ENCODE results near the gene ERC2.

ERC2 gene

DNA sequence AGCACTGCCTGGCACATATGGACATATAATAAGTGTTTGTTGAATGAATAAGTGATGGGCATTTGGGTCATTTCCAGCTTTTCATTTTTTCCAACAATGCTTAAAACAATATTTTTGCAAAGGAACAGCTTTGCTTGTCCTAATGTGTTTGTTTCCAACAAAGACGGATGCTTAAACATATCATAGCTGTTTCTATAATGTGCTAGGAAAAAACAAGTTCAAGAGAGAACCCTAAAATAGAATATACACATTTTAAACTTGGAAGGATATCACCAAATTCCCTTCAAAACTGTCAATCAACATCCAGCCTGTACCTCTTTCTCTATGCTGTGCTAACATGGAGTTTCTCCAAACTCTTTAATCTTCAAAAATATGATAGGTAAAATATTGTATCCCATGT, 756.6 kb downstream of the ERC2 start:
- no peak for DNase-seq (ENCODE audit: low spot score)

DNA sequence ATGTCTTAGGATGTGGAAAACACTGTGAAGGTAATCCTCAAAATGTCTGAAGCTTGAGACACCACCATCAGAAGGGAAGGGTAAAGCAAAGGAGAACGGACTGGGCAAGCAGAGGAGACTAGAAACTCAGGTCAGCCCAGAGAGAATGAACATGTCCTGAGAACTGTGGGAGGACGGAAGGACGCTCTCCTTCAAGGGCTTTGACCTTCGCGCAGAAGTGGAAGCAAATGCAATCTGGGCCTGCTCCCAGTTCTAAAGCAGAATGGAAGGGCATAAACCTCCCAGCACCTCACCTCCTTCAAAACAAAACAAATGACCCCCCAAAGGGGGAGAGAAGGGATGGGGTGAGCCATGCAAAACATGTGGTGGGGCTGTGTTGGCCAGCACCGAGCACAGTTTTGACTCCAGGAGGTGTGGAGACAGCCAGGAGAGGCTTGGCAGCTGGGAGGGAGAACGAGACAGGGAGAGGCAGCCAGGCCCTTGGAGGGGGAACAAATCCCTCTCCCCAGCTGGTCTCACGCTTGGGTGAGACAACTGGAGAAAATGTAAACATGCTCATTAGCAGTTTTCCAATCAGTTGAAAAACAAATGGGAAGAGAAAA, 758.8 kb downstream of the ERC2 start:
- DNase-seq (ENCODE audit: low spot score), result no peak

DNA sequence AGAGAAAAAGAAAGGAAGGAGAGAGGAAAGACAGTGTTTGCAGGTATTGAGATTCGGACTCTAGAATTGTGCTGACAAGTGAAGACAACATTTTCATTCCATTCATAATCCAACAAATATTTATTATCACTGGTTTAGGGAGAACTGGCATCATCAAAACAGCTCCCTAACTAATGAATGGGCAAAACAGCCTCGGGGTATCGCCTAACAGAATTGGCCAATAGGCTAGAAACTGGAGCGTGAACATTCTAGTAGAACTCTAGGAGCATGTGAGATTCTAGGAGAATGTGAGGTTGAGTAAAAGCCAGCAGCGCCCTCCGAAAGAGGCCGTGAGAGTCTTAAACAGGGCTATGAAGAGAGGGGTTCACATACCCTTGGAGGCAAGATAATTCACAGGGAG, 759.3 kb downstream of the ERC2 start:
- no peak for DNase-seq (ENCODE audit: low spot score)

DNA sequence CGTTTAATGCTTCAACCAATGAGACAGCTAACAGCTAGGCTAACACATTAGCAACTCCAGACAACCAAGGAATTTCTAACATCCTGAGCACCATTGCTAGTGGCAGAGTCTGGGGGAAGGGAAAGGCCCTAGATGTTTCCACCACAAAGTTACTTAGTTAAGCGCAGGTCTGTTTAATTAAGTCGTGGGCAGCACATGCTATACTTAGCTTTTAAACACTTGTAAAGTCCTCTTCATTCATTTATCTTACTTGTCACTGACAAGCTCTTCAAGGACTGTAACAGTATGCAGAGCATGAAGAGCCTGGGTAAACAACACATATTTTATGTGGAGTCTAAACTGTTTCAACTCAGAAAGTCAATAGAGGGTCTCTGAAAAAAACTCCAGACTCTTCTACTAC, 760.0 kb downstream of the ERC2 start:
- DNase-seq (ENCODE audit: low spot score), result no peak

DNA sequence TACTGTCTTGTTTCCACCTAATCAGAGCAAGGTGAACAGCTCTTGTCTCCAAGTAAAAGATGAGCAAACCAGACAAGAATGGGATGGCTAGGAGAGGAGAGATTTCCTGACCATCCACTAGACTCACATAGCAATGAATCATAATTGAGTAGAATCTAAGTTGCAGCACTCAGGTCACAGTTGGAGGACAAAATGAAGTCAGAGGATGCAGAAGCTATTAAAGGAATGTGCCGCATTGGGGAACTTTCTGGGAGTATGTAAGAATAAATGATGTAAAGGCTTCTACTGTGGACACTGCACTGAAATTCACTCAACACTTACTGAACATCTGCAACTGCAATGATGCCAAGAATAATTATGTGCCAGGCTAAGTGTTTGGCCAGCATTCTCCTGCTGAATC, 763.7 kb downstream of the ERC2 start:
- no peak for DNase-seq (ENCODE audit: low spot score)

DNA sequence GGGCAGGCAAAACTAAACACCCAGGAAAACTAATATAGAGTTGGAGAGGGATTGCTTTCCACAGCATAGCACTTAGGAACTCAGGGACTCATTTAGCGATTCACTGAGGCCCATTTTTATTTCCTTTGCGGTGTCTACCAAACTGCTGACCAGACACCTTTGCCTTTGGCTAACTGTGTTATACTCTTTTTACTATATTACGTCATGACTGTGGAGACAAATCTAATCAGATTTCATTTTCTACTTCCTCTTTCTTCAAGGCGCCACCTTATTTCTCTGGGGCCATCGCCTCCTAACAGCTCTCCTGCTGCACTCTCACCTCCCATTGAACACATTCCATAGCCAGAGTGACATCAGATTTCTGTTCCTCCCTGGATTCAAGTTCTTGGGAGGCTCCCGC, 765.4 kb downstream of the ERC2 start:
- DNase-seq (ENCODE audit: low spot score), result no peak

DNA sequence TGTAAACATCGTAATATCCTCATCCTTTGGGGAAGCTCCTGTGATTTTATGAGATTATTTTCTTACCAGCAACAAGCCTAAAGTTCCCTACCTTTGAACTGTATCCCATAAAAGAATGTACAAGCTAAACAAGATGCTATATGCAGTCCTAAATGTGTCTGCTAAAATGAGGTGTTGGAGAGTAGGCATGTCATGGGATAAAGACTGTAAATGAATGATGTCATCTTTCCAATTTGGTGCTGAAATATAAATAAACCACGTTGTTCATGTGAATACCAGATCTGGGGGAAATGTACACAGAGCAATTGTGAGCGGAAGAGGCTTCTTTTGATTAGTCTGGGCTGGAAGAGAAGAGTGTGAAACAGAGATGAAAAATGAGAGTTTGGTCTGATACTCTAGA, 766.3 kb downstream of the ERC2 start:
- DNase-seq (ENCODE audit: low spot score), result no peak

DNA sequence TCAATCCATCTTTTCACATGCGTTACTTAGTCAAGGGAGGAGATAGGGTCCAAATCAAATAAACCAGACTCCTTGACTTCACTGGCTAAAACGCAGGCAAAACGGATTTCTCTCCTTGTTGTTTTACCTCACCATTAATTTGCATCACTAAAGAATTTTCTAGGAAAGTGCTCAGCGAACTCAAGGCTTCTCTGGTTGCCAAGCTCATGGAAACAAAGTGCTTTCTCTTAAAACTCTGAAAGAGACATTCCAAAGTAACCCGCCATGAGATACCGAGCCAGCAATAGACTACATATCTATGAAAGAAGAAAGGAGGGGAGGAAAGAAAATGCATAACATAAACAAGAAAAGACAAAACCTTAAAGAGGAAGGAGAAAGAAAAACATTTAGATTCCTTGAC, 769.4 kb downstream of the ERC2 start:
- DNase-seq (ENCODE audit: low spot score), result no peak

DNA sequence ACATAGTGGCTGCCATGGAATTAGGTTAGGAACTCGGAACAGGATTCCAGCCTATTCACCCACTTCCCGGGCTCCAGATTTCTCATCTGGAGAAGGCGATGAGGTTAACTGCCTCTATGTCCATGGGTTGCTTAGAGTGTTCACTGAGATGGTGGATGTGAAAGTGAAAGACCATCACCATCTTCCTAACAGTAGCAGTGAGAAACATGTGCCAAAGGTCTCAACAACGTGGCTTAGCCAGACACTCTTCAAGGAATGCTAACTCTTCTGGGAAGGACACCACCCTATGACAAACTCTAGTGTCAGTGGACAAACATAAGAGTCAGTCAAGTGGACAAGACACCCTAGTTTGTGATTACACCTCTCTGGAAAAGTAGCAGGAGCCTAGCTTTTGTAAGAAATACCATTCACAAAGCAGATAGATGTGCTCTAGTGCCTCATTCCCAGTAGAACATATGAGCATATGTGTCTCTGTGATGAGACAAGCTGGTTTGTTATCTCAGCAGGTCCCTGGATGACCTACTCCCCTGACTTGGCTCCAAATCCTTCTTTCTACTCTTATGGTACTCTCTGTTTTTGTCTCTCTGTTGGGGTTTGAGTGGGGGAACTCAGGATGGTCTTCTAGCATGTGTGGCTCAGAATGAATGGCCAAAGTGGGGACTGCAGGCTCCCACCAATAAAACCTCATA, 770.9 kb downstream of the ERC2 start:
- DNase-seq (ENCODE audit: low spot score), result no peak

DNA sequence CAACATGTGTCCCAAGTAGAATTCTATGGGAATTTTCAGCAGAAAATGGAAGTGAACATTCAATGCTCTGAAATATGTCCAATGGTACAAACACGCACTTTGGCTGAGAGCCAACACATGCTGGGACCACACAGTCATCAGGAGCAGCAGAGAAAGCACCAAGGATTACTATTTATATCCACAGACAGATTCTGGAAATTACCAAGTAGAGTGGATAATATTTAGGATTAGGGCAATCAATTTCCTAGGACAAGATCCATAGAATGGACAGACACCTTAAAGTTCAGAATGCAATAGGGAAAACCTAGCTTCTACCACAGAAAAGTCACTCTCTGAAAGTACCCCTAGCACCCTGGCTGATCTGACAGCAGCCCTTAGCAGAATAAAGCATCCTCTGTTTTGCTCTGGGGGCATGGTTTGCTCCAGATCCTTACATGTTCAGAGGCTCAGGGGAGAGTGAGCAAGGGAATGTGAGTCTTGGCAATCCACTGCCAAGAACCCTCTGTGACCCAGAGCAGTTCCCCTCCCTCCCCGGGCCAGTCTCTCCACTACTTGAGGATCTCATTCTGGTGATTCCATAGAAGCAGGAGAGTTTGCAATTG, 775.2 kb downstream of the ERC2 start:
- no peak for DNase-seq (ENCODE audit: low spot score)

DNA sequence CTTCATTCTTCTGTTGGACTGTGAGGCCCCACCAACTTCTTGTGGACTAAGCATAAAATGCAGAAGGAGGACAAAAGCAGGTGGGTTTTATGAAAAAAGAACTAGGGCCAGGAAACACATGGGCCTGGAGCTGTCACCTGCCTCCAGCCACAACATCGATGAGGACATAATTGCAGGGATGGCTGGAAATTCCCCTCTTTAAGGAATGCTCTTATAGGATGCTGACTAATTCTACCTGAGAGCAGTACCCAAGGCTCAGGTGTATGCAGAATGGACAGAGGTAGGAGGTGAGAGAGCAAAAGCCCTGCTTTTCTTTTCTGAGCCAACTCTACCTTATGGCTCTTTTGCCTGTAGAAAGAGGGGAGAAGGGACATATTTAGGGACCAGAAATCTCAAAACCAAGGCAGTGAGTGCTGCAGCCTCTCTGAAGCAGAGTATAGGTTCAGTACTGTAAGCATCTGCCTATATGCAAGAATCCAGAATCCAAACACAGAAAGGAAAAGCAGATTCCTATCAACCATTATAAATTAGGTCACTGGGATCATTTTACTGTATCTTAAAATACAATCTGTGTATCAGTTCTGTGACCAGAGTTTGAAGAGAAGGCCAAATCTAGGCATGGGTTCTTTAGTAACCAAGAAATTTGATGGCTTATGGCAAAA, 775.8 kb downstream of the ERC2 start:
- no peak for DNase-seq (ENCODE audit: low spot score)

DNA sequence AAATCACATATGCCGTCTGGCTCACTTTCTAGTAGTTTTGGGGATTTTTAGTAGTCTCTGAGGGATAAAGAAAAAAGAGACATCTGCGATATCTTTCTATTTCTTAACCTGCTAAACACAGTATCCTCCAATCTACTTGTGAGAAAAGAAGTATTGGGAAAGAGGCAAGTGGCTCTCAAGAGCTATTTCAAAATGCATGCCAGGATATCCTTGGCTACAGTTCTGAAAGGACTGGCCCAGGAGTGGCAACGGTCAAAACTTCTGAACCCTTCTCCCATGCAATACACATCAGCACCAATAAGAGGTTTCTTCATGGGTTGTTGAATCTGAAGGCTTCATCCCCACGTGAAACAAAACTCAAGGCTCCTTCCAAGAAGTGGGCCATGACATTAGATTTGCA, 777.1 kb downstream of the ERC2 start:
- DNase-seq (ENCODE audit: low spot score), result no peak

DNA sequence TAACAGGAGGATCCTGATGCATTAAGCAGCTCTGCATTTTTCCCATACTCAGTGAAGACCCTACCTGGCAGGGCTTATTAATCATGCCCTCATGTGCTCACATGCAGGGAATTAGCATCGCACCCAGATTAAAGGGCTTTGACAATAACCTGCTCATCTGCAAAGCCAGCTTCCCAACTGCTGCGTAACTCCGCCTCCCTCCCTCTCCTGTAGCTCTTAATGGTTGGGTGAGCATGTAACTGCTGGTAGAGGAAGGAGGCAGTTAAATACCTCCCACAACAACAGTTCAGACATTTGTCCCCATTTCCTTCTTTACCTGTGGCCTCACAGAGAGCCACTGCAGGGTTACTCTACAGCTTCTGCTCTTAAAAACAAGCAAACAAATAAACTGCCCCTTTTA, 777.5 kb downstream of the ERC2 start:
- DNase-seq (ENCODE audit: low spot score), result no peak

DNA sequence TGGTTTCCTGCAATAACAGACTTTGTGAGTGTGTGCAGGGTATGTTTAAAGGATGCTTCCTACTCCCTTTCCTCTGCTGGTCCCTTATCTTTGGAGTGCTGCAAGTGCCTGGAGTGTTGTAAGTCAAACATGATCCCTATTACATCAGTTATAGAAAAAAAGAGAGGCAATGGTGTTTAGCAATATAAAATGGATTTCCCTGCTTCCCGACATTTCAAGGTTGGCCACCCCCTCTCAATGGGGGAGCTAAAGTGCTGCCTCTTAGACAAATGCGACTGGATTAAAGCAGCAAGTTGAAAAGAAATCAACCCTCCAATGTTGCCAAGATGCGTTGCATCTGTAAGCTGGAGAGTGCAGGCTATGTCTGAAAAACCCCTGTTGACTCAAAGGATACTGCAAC, 778.1 kb downstream of the ERC2 start:
- DNase-seq (ENCODE audit: low spot score), result no peak

DNA sequence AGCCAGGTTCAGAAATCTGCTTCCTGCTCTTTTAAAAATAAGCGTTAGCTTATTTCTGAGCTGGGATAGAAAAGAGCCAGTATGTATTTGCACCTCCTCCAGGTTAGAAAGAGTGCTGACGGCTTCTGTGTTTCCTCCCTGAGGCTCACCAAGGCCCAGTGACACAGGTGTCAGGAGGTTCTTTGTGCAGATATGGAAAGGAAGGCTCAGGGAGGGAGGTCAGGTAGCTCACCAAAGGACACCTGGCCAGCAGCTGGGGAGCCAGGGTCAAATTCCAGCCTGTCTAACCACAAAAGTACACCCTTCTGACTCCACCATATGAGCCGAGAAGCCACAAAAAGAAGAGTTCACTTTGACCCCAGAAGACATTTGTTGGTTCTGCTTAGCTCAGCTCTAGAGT, 780.1 kb downstream of the ERC2 start:
- DNase-seq (ENCODE audit: low spot score), result no peak

DNA sequence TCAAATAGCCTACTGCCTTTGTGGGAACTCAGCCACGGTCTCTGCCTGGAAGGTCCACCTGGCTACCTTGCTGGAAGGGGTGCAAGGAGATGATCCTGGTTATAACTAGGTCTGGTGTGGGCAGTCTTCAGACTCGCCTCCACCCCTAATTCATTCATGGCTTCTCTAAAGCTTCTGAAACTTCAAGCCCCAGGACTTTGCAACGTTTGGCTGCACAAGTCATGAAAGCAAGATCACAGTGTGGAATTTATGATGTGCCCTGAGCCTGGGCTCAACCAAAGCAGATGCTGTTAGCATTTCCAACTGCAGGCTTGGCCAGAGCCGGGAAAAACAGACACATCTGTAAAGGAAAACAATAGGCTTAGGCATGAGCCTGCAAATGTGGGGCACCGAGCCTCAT, 780.7 kb downstream of the ERC2 start:
- DNase-seq (ENCODE audit: low spot score), result no peak

DNA sequence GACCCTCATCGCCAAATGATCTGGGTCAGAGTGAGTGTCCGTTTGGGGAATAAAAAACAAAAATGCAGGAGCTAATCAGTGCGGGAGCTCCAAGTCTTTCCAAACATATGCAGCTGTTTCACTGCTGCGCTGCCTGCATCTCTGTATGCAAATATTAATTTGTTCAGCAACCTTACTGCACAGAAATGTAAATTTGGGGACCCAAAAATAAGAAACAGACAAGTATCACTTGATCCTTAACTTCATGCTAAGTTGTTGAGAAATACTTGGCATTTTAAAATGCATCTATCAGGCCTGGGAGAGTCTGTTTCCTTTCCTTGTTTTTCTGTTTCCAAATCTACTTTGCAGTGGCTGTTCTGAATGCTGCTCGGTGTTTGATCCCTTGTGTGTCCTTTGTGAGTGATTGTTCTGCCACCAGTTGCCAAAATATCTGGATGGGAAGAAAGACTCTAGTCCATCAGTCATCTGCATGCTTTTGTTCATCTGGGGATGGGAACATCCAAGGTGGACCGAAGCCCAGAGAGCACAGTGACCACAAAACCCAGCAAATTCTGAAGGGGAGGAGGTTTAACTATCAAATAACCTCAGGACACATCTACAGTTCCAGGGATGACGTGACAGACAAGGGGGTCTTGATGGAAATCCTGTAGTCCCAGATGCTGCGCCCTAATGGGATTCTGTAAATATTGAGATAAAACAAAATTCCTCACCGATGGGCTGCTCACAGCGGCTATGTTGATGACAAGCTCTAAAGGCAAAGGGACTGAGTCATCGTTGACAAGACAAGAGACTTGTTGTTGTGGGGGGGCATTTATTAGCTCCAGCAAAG, 781.6 kb downstream of the ERC2 start:
- DNase-seq (ENCODE audit: low spot score), result no peak

DNA sequence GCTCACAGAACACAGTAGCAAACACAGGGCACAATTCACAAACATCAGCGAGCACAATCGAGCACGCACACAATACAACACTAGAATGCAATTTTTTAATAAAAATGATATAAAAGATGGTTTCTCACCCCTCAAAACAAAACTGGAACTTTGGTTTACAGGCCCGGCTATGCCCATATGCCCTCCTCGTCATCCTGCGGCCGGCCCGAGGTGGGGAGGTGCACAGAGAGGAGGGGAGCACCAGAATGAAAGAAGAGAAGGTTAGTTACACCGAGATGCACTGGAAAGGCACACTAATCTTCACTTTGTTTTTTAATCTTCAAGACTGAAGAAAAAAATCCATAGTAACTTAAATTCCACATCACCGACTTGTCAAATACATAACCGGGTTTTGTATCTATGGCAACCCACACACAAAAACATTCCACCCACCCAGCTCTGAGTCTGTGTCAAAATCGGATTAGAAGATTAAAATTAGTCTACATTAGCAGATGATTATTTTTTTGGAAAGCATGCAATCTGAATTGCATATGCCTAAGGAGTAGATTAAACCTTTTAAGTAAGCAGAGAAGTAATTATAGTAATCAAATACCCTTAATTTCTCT, 784.5 kb downstream of the ERC2 start:
- DNase-seq (ENCODE audit: low spot score), result no peak

DNA sequence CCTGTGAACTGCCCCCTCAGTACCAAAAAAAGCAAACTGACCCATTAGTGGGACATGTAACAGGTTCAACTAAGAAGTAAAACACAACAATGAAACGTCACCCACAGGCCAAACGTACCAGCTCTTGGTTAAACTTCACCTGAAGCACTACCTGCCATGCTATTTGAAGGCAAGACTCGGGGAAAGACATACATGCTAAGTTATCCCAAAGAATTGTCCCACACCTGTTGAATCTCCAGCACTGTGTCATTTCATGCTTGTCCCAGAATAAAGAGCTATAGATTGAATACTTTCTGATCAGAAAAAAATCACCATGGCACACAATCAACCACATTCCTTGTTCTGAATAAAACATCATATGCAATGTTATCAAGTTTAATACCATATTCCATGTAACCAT, 785.8 kb downstream of the ERC2 start:
- no peak for DNase-seq (ENCODE audit: low spot score)

DNA sequence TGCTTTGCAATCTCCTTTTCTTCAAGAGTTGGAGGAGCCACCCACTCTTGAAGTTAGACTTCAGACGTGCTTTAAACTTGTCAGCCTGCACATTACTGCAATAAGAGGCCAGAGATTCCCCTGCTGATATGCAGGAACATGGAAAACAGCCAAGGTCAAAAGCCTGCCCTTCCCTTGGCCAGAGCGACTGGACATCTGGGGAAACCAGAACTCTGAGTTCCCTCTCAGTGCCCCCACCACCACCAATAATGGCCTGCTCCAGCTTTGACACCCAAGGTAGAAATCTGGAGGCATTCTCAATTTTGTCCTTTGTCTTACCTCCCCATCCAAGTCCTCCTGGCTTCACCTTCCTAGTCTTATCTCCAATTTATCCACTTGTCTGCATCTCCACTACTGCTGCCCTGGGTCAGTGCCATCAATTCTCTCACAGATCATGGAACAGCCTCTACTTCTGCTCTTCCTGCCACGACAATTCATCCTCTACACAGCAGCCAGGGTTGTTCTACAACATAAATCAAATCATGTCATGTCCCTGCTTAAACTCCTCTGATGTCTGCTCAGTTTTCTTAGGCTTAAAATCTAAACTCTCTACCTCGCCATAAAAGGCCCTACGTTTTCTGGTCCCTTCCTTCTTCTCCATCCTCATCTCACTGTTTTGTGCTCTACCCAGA, 789.6 kb downstream of the ERC2 start:
- DNase-seq (ENCODE audit: low spot score), result no peak

DNA sequence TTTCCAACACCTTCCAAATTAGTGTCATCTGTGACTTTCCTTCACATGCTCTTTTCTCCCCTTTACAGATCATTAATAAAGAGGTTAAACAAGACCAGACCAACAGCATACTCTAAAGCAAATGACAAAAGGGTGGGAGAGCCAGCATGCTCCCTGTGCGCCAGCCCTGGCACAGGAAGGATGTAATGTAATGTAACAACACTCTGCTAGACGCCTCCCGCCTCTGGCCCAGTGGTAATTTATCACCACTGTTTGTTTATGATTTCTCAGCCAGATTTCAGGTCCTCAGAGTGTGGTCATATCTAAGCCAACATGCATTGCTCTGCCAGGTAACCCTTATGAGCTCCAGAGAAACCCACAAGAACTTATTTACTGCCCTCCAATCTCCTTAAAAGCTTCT, 791.6 kb downstream of the ERC2 start:
- no peak for DNase-seq (ENCODE audit: low spot score)

DNA sequence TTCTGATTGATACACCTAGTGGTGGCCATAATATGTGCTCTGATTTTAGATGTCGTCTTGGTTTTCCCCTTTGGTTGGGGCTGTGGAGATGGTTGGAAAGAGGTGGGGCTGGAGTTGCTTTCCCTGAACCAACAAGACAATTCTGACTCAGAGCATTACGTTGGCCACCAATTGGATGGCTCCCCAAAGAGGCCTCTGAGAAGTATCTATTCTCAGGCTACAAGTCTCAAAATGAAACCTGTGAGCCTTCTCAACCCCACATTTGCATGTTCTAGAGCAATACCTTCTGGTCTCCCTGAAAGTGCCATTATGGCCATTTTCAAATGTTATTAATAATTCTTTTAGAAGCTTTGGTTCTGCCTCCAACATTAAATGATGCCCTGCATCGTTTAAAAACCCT, 792.8 kb downstream of the ERC2 start:
- DNase-seq (ENCODE audit: low spot score), result no peak

Measured in HuH-7 (cell line).